Measurements from ENCODE around the gene ZNF583.

DNA sequence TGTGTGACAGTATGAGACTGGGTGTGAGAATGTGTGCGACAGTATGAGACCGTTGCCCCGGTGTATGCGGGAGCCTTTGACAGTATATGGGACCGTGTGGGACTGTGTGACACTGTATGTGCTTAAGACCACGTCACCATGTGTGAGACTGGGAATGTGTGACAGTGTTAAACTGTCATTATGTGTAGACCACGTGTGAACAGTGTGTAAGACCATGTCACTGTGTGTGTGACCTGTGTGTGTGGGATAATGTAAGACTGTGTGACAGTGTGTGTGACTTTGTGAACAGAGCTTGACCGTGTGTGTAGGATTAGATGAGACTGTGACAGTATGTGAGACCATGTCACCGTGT lies 549 bp downstream of the ZNF583 start:
- no peak for TF ChIP-seq POLR2A (IDR thresholded peaks at IDR 0.05)
- TF ChIP-seq, protein P1, sequence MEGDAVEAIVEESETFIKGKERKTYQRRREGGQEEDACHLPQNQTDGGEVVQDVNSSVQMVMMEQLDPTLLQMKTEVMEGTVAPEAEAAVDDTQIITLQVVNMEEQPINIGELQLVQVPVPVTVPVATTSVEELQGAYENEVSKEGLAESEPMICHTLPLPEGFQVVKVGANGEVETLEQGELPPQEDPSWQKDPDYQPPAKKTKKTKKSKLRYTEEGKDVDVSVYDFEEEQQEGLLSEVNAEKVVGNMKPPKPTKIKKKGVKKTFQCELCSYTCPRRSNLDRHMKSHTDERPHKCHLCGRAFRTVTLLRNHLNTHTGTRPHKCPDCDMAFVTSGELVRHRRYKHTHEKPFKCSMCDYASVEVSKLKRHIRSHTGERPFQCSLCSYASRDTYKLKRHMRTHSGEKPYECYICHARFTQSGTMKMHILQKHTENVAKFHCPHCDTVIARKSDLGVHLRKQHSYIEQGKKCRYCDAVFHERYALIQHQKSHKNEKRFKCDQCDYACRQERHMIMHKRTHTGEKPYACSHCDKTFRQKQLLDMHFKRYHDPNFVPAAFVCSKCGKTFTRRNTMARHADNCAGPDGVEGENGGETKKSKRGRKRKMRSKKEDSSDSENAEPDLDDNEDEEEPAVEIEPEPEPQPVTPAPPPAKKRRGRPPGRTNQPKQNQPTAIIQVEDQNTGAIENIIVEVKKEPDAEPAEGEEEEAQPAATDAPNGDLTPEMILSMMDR (IDR thresholded peaks at IDR 0.05): no peak

Measured in heart left ventricle (tissue), 13 donors.